ENCODE data around the gene PCBP3.

The PCBP3 gene

DNA sequence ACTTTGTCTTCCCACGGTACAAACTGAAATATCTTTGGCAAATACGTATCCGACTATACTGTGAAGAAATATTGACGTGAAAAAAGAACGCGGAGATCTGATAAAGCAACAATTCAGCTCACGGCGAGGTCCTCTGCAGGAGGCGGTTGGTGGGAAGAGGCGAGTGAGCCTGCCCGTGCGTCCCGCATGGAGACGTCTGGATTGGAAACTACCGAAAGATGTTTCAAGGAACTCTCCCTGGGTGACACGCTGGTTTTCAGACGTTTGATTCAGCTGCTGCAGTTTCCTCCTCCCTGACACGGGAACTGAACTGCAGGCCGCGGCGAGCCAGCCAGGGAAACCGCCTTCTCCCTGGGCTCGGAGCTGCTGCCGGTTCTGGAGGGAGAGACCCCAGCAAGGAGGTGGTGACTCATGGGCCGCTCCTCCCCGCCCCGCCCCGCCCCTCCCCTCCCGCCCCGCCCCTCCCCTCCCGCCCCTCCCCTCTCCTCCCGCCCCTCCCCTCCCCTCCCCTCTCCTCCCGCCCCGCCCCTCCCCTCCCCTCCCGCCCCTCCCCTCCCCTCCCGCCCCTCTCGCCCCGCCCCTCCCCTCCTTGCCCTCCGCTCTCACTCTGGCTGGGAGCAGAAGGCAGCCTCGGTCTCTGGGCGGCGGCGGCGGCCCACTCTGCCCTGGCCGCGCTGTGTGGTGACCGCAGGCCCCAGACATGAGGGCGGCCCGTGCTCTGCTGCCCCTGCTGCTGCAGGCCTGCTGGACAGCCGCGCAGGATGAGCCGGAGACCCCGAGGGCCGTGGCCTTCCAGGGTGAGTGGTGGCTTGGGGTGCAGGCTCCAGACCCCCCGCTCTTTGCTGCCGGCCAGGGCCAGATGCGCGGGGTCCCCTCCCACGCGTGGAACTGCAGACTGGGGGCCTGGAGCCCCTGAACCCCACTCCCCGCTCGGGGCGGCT is 337.9 kb downstream of the PCBP3 start, which contains the start of gene COL6A1:
COL6A1 (plus strand) TSS at position 620 of the 941 bp plus-strand sequence; CDS start at position 701, 81 bp downstream.
- DNase-seq (ENCODE audit: low spot score): peak; percentile 11

DNA sequence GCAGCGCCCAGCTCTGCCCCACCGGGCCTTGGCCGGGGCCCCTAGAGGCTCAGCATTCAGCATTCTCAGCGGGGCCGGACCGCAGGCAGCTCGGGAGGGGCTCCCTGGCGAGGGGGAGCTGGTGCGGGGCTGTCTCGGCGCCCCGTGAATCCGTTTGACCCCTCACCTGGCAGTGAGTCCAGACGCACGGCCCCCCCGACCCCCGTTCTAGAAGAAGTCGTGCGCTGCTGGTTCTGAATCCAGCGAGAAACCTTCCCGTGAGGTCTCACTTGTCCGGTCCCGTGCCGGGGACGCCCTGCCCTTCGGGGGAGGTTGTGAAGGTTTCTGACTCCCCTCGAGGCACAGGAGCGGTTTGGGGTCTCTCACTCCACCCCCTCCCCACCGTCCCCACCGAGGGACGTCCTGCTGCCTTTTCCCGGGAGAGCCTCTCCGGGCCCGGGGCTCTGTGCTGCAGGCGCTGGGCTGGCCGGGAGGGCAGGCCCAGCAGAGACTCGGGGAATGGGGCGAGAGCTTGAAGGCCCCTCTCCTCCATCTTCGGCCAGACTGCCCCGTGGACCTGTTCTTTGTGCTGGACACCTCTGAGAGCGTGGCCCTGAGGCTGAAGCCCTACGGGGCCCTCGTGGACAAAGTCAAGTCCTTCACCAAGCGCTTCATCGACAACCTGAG is 338.7 kb downstream of the PCBP3 start:
- no peak for DNase-seq (ENCODE audit: low spot score)

DNA sequence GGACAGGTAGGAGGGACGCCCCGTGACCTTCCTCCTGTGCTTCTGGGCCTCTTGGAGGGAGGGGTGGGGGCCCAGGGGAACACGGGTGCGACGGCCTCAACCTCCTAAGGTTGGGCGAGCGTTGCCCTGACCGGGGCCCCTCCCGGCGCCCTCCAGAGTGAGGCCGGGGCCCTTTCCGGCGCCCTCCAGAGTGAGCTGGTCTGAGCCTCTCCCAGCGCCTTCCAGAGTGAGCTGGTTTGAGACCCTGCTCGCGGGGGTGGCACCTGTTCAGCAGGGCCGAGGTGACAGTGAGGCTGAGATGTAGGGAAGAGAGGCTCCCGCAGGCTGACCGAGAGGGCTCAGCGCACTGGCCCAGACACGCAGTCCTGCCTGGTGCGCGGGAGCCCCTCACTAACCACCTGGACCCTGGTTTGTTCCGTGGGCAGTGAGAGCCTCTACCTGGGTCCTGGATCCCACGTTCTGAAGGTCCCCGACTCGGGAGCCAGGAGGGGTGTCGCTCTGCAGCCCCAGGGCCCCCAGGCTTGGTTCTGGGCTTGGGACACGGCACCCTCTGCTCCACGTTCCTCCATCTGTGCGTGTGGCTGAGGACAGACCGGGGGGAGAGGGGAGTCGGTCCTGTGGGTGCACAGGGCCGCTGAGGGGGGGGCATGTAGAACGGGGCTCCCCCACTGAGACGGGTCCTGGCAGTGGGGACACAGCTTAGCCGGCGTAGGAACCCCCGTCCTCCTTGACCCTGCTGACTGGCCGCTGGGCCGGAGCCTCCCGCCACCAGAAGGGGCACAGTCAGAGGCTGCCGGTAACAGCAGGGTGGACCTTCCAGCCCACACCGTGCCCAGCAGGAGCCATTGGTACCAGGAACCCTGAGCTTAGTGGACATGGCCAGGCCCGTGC is 339.5 kb downstream of the PCBP3 start:
- no peak for DNase-seq (ENCODE audit: low spot score)

DNA sequence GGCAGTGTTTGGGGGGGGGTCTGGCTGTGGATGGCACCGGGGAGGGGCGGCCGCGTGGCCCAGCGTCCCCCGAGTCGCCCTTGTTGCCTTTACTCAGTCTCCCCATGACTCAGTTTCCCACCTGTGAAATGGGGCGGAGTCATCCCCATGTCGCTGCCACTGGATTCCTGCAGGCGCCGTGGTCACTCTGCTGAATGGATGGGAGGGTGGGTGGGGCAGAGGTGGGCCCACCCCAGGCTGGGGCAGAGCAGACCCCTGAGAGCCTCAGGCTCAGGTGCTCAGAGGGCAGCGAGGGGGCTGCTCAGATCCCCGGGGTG is 340.1 kb downstream of the PCBP3 start:
- no peak for DNase-seq (ENCODE audit: low spot score)

DNA sequence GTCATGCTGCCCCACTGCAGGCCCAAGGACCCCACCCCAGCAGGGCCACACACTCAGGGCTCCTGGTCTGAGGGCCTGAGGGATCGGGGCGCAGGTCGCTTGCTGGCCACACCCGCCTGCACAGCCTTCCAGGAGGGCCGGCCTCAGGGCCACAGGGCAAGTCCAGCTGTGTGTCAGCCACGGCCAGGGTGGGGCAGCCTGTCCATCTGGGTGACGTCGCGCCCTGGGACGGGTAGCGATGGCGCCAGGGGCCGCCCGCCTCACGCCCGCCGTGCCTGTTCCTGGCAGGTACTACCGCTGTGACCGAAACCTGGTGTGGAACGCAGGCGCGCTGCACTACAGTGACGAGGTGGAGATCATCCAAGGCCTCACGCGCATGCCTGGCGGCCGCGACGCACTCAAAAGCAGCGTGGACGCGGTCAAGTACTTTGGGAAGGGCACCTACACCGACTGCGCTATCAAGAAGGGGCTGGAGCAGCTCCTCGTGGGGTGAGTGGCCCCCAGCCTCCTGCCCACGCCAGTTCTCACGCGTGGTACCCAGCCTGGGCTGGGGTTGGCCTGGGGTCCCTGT is 340.5 kb downstream of the PCBP3 start:
- DNase-seq (ENCODE audit: low spot score): no peak

DNA sequence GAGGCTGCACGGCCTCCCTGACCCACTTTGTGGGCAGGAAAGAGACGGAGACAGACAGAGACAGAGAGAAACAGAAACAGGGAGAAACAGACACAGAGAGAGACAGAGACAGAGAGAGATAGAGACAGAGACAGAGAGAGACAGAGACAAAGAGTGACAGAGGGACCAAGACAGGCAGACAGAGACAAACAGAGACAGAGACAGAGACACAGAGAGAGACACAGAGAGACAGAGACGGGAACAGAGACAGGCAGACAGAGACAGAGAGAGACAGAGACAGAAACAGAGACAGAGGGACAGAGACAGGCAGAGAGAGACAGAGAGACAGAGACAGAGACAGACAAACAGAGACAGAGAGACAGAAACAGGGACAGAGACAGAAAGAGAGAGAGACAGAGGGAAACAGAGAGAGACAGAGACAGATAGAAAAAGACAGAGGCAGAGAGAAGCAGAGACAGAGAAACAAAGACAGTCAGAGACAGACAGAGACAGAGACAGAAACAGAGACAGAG is 341.1 kb downstream of the PCBP3 start:
- DNase-seq (ENCODE audit: low spot score): no peak

DNA sequence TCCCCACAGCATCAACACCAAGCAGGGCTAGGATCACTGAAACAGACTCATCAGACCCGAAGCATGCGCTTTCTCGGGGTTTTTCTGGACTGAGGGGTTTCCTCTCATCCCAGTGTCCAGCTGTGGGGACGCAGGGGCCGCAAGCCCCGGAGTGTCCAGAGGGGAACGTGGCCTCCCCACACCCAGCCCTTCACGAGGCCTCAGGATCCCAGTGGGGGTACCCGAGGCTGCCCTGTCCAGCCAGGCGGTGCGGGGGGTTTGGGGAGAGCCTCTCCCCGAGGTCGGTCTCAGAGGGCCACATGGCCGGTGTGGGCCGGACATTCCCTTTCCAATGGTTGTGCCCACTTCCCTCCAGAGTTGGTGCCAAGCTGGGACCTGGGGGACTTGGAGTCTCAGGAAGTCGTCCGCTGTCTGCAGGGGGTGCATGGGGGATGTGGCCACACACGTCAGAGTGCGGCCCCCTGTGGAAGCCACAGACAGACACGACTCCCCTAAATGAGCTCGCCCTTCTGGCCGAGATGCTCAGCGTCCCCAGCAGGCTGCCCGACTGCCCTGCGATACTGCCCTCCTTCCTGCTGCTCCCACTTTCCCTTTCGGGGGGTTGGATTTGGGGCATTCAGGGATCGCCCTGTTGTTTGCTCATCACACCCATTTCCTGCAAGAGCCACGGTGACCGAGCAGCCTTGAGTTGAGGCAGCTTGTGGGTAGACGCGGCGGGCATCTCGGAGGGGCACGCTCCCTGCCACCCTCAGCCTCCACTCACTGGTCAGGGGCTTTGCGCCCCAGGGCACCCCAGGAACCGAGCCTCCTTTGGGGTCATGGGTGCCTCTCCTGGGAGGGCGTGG is 342.2 kb downstream of the PCBP3 start:
- DNase-seq (ENCODE audit: low spot score): no peak

DNA sequence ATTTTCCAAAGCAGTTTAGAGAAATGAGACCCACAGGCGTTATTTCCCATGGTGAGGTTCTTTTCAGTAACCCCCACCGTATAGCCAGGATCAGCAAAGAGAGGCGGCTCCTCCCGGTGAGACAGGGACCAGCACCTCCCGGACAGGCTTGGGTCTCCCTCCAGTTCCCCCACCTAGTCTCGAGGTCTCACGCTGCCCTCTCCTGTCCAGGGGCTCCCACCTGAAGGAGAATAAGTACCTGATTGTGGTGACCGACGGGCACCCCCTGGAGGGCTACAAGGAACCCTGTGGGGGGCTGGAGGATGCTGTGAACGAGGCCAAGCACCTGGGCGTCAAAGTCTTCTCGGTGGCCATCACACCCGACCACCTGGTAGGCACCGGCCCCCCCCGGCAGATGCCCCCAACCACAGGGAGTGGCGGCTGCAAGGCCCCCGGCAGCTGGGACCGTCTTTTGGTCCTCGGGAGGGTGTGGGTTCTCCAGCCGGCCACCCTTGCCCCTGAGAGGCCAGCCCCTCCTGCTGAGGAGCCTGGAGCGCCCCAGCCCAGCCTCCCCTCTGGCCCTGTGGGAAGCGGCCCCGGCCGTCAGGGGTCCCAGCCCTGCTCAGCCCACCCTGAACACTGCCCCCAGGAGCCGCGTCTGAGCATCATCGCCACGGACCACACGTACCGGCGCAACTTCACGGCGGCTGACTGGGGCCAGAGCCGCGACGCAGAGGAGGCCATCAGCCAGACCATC is 343.0 kb downstream of the PCBP3 start:
- no peak for DNase-seq (ENCODE audit: low spot score)

DNA sequence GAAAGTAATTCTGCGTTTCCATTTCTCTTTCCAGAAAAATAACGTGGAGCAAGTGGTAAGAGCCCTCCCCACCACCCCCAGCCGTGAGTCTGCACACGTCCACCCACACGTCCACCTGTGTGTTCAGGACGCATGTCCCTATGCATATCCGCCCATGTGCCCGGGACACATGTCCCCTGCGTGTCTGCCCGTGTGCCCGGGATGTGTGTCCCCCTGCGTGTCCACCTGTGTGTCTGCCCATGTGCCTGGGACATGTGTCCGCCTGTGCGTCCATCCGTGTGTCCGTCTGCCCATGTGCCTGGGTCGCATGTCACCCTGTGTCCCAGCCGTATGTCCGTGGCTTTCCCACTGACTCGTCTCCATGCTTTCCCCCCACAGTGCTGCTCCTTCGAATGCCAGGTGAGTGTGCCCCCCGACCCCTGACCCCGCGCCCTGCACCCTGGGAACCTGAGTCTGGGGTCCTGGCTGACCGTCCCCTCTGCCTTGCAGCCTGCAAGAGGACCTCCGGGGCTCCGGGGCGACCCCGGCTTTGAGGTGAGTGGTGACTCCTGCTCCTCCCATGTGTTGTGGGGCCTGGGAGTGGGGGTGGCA is 343.7 kb downstream of the PCBP3 start:
- no peak for DNase-seq (ENCODE audit: low spot score)

DNA sequence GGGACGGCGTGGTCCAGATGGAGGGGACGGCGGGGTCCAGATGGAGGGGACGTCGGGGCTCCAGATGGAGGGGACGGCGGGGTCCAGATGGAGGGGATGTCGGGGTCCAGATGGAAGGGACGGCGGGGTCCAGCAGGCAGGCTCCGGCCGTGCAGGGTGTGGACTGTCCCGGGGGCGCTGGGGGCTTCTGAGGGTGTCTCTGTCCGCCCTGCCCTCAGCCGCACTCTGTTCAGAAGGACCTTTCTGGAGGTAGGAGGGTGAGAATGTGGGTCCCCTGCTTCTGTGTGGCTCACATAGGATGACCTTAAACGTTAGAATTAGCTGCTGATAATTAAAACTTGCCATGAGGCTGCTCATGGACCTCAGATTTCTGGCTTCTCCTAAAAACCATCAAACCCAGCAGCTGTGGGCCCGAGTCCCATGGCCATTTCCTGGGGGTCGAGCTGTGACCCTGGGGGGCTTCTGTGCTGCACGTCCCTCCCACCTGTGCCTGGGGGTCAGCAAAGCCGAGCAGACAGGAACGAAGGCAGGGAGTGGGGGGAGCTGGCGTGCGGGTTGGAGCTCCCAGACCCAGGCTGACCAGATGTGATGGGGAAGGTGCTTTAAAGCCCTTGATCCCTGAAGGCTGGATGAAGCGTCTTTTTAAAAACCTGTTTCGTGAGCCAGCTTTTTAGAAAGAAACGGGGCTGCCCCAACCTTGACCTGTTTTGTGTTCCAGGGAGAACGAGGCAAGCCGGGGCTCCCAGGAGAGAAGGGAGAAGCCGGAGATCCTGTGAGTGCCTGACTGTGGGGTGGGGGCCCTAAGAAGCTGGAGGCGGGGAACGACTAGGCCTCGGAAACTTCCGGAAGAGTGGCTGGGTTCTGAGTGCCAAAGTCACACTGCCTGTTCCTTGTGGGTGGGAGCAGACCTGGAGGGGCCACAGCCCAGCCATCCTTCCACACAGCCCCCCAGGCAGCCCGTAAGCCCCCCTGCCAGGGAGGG is 345.1 kb downstream of the PCBP3 start:
- DNase-seq (ENCODE audit: low spot score): no peak

DNA sequence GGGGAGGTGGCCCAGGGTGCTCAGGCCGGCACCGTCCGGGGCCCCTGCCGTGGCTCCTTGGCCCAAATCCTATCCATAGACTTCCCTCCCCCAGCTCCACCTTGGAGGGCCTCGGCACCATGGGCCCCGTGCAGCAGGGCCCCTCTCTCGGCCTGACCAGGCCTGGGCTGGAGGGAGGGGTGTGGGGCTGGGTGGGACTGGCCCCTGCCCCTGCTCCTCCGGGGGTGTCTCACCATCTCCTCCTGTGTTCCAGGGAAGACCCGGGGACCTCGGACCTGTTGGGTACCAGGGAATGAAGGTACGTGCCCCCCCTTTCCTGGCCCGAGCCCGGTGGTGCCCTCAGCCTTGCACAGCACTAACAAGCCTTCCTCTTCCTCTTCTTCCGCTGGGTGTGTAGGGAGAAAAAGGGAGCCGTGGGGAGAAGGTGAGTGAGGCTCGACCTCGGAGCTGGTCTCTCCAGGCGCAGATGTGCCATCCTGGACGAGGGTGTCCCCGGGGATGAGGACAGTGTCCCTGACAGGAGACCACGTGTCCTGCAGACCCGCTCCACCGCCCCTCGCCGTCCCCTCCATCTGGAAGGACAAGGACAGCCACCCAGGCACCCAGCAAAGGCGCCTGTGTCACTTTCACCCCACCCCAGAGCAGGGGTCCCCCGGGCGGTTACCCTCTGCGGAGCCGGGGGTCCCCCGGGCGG is 346.0 kb downstream of the PCBP3 start:
- no peak for DNase-seq (ENCODE audit: low spot score)

DNA sequence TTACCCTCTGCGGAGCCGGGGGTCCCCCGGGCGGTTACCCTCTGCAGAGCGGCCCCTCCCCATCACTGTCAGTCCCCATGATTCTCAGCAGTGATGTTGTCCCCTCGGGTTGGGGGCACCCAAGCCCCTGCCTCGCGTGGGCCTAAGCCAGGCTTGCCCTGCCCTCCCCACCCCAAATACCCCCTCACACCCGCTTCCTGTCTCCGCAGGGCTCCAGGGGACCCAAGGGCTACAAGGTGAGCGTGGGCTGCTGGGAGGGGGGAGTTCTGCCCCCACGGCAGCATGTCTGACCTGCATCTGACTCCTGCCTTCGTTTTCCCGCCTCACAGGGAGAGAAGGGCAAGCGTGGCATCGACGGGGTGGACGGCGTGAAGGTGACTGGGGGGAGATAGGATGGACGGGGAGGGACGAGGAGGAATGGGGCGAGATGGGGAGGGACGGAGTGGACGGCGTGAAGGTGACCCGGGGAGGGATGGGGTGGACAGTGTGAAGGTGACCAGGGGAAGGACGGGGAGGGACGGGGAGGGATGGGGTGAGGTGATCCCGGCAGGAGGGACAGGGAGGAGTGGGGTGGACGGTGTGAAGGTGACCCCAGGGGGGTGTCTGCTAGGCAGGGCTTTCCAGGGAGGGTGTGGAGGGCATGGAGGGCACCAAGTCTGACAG is 346.7 kb downstream of the PCBP3 start:
- no peak for DNase-seq (ENCODE audit: low spot score)

DNA sequence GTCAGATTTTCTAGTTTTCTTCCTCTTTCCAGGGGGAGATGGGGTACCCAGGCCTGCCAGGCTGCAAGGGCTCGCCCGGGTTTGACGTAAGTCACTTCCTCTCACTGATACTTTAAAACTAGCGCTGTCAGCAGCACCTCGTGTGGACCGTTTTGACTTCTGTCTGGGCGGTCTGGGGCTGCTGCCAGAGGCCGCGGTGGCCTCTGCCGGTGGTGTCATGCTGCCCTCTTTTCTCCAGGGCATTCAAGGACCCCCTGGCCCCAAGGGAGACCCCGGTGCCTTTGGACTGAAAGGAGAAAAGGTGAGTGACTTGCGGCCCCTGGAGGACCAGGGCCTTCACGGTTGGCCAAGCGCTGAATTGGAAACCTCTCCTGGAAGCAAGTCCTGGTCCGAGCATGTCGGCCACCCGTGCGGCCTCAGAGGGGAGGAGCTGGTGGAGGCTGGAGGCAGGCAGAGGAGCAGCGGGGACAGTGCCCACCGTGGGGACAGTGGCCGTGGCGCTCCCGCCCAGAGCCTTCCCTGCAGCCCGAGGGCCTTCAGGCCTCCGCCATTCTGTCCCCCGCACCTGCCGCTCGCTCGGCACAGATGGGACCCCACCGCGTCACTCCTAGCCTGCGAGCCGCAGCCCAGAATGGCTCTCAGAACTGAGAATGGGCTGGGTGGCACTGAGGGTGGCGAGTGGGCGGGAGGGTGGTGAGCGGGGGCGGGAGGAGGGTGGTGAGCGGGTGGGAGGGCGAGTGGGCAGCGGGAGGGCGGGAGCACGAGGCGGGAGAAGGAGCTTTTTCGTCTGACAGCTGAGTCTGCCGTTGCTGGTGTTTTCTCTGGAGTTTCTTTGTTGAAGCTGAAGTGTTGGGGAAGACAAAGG is 347.4 kb downstream of the PCBP3 start:
- DNase-seq (ENCODE audit: low spot score): no peak

DNA sequence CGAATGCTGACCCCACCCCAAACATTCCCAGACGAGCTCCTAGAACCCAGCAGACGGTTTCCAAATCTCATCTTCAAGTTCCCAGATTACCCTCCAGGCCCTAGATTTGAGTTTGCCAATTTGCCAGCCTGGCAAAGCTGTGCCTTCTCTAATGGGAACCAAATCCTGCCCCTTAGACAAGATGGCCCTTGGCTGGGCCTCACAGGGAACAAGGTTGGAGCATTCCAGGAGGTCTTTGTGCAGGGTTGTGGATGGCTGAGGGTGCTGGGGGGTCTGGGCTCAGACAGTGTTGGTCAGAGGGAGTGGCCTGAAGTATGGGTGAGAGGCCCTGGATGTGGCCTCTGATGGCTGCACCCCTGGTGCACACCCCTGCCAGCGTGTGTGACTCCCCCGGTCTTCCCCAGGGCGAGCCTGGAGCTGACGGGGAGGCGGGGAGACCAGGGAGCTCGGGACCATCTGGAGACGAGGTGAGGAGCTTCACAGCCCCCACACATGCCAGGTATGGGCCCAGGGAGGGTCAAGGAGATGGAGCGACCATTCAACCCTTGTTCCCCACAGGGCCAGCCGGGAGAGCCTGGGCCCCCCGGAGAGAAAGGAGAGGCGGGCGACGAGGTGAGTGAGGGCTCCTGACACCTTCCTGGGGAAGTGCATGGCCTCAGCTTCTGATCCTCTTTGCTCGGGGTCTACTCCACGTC is 348.2 kb downstream of the PCBP3 start:
- no peak for DNase-seq (ENCODE audit: low spot score)
